H1 (cell line): ENCODE data around the gene EMC7. TPM values are rescaled to one million over a fixed set of nuclear protein-coding genes. Genes with fewer than 3 reads are reported as not detected.

Experiments
- CTCF ChIA-PET: fragments of 300-600 bp; sonication (Branson Sonifier 250); formaldehyde crosslinking; loops from one replicate; lab custom pipeline; 2021; ENCODE audit not compliant: partially characterized antibody; lab: Charles Lee
- POLR2A ChIA-PET: fragments of 300-600 bp; sonication (Branson Sonifier 250); formaldehyde crosslinking; loops from one replicate; lab custom pipeline; 2021; ENCODE audit warnings: inconsistent platforms; ENCODE audit not compliant: partially characterized antibody; lab: Charles Lee
- DNase-seq, 2 experiments: peaks; one replicate each; pipeline versions ENCODE4 v3.0.0 to v3.0.0-alpha.2; 2010 to 2022; ENCODE audit warnings: low spot score in 2 of 2, low read depth in 1 of 2, mixed read lengths in 1 of 2
- FAIRE-seq: peaks from 2 replicates; lab custom pipeline; 2011; peaks lifted over from hg19 to GRCh38; lab: Jason Lieb, UNC
- H2AFZ ChIP-seq: 2 replicates; pipeline ENCODE4 v1.8.1; 2012; ENCODE audit warnings: low read length, inconsistent platforms
- H2AK5ac ChIP-seq: 2 replicates; pipeline ENCODE4 v1.6.1; 2013; ENCODE audit warnings: low read depth, low read length
- H2BK120ac ChIP-seq: replicated peaks from 2 replicates; pipeline ENCODE3; 2013; ENCODE audit warnings: low read depth, low read length, inconsistent platforms
- H2BK12ac ChIP-seq: 2 replicates; pipeline ENCODE4 v1.6.1; 2013; ENCODE audit warnings: low read depth, low read length
- H2BK15ac ChIP-seq: 2 replicates; pipeline ENCODE4 v1.6.1; 2013; ENCODE audit warnings: low read length
- H2BK20ac ChIP-seq: 2 replicates; pipeline ENCODE4 v1.6.1; 2013; ENCODE audit warnings: low read length
- H2BK5ac ChIP-seq: 2 replicates; pipeline ENCODE4 v1.6.1; 2013; ENCODE audit warnings: low read depth, low read length
- H3K14ac ChIP-seq: 2 replicates; pipeline ENCODE4 v1.6.1; 2013; ENCODE audit warnings: inconsistent platforms; ENCODE audit not compliant: insufficient read length
- H3K18ac ChIP-seq: 2 replicates; pipeline ENCODE4 v1.6.1; 2013; ENCODE audit warnings: low read length; ENCODE audit errors: extremely low read depth
- H3K23ac ChIP-seq: 2 replicates; pipeline ENCODE4 v1.6.1; 2013; ENCODE audit warnings: inconsistent platforms; ENCODE audit not compliant: insufficient read length
- H3K23me2 ChIP-seq: 2 replicates; pipeline ENCODE4 v1.6.1; 2013; ENCODE audit warnings: low read depth, low read length
- H3K27ac ChIP-seq: 2 replicates; pipeline ENCODE4 v1.6.1; 2011; ENCODE audit warnings: low read depth, low read length, inconsistent platforms
- H3K27me3 ChIP-seq, 4 experiments: replicated peaks in 1 of 4; 1 replicate in 1 of 4; 2 replicates in 3 of 4; pipeline versions ENCODE4 v1.6.1 to v1.8.1; 2011 to 2013; ENCODE audit warnings: low read length in 3 of 4, mild to moderate bottlenecking in 3 of 4, inconsistent platforms in 2 of 4, mixed read lengths in 2 of 4, moderate library complexity in 1 of 4; ENCODE audit not compliant: control insufficient read depth in 3 of 4, insufficient read depth in 3 of 4; ENCODE audit errors: extremely low read depth in 1 of 4
- H3K36me3 ChIP-seq, 4 experiments: 2 replicates each; pipeline versions ENCODE4 v1.6.1 to v1.8.1; 2011 to 2013; ENCODE audit warnings: mild to moderate bottlenecking in 4 of 4, low read length in 3 of 4, moderate library complexity in 2 of 4, control low read depth in 1 of 4, inconsistent platforms in 1 of 4; ENCODE audit not compliant: insufficient read depth in 4 of 4, control insufficient read depth in 2 of 4
- H3K4ac ChIP-seq: replicated peaks from 2 replicates; pipeline ENCODE3; 2013; ENCODE audit warnings: low read length, low read depth, mixed read lengths, inconsistent platforms; ENCODE audit not compliant: insufficient read length
- H3K4me1 ChIP-seq, 4 experiments: replicated peaks in 1 of 4; 1 replicate in 1 of 4; 2 replicates in 3 of 4; pipeline versions ENCODE4 v1.6.1 to v1.8.1; 2011 to 2013; ENCODE audit warnings: low read length in 3 of 4, inconsistent platforms in 2 of 4, mixed read lengths in 1 of 4; ENCODE audit not compliant: insufficient read depth in 4 of 4, control insufficient read depth in 3 of 4
- H3K4me2 ChIP-seq, 2 experiments: 2 replicates each; pipeline versions ENCODE4 v1.6.1 to v1.8.1; 2011 to 2013; ENCODE audit warnings: low read depth in 2 of 2, low read length in 2 of 2, control low read depth in 1 of 2, inconsistent platforms in 1 of 2, mild to moderate bottlenecking in 1 of 2; ENCODE audit not compliant: insufficient read depth in 1 of 2
- H3K4me3 ChIP-seq, 4 experiments: fragments of 200-600, 300-600 bp in 1 of 4; sonication (generic), shearing (Covaris generic), sonication (Bioruptor Twin) in 1 of 4; 2 replicates each; pipeline versions ENCODE4 v1.5.1 to v1.8.1; 2011 to 2016; ENCODE audit warnings: low read length in 4 of 4, low read depth in 3 of 4, control low read depth in 2 of 4, inconsistent platforms in 2 of 4, mild to moderate bottlenecking in 2 of 4, mixed read lengths in 1 of 4, moderate library complexity in 1 of 4; ENCODE audit not compliant: insufficient read depth in 2 of 4; ENCODE audit errors: extremely low read depth in 1 of 4
- H3K56ac ChIP-seq: replicated peaks from 2 replicates; pipeline ENCODE3; 2013; ENCODE audit warnings: low read depth, mild to moderate bottlenecking, mixed read lengths, low read length, inconsistent platforms; ENCODE audit not compliant: insufficient read length
- H3K79me1 ChIP-seq: 2 replicates; pipeline ENCODE4 v1.6.1; 2013; ENCODE audit warnings: low read depth, low read length, control low read depth
- H3K79me2 ChIP-seq, 2 experiments: 2 replicates each; pipeline versions ENCODE4 v1.6.1 to v1.8.1; 2012 to 2013; ENCODE audit warnings: low read length in 2 of 2, mild to moderate bottlenecking in 2 of 2, inconsistent platforms in 1 of 2; ENCODE audit not compliant: insufficient read depth in 2 of 2, control insufficient read depth in 1 of 2
- H3K9ac ChIP-seq, 4 experiments: replicated peaks in 1 of 4; 1 replicate in 1 of 4; 2 replicates in 3 of 4; pipeline versions ENCODE4 v1.6.1 to v1.8.1; 2011 to 2013; ENCODE audit warnings: low read depth in 3 of 4, low read length in 3 of 4, control low read depth in 2 of 4, mild to moderate bottlenecking in 2 of 4, moderate library complexity in 2 of 4, inconsistent platforms in 1 of 4; ENCODE audit errors: extremely low read depth in 1 of 4
- H3K9me3 ChIP-seq, 2 experiments: 2 replicates each; pipeline versions ENCODE4 v1.6.1 to v1.8.1; 2012 to 2013; ENCODE audit warnings: mild to moderate bottlenecking in 2 of 2, moderate library complexity in 2 of 2, control low read depth in 1 of 2, inconsistent platforms in 1 of 2, low read depth in 1 of 2, low read length in 1 of 2, mixed read lengths in 1 of 2; ENCODE audit not compliant: insufficient read depth in 2 of 2
- H4K20me1 ChIP-seq, 2 experiments: replicated peaks in 1 of 2; 2 replicates each; pipeline versions ENCODE3 to v1.8.1; 2011 to 2013; ENCODE audit warnings: inconsistent platforms in 2 of 2, low read length in 2 of 2, mild to moderate bottlenecking in 1 of 2; ENCODE audit not compliant: insufficient read depth in 2 of 2, control insufficient read depth in 1 of 2
- H4K5ac ChIP-seq: 2 replicates; pipeline ENCODE4 v1.6.1; 2013; ENCODE audit warnings: low read length, low read depth, mixed read lengths, inconsistent platforms; ENCODE audit not compliant: insufficient read length
- H4K8ac ChIP-seq: 2 replicates; pipeline ENCODE4 v1.8.0; 2013; ENCODE audit warnings: mild to moderate bottlenecking, moderate library complexity, low read length, inconsistent platforms; ENCODE audit not compliant: insufficient read depth; ENCODE audit errors: extremely low read depth
- H4K91ac ChIP-seq: replicated peaks from 2 replicates; pipeline ENCODE3; 2013; ENCODE audit warnings: low read length, mixed read lengths, inconsistent platforms; ENCODE audit not compliant: insufficient read length
- FOSL1 ChIP-seq: IDR thresholded peaks from 2 replicates; pipeline ENCODE4 v1.6.1; 2011; ENCODE audit warnings: mild to moderate bottlenecking, low read depth, low read length, moderate library complexity; ENCODE audit not compliant: insufficient read depth
- HDAC2 ChIP-seq, 2 experiments: fragments of 300-600 bp in 1 of 2; sonication (generic) in 1 of 2; IDR thresholded peaks; 2 replicates each; pipeline ENCODE4 v1.6.1; 2011 to 2012; ENCODE audit warnings: low read depth in 2 of 2, low read length in 2 of 2, mild to moderate bottlenecking in 2 of 2, moderate library complexity in 2 of 2, borderline replicate concordance in 1 of 2, inconsistent platforms in 1 of 2
- PHF8 ChIP-seq: fragments of 200-600 bp; sonication (generic); conservative IDR thresholded peaks from 2 replicates; pipeline ENCODE4 v1.7.1; 2012; ENCODE audit warnings: low read depth, mild to moderate bottlenecking, inconsistent platforms, low read length, moderate library complexity
- POU5F1 ChIP-seq: IDR thresholded peaks from 2 replicates; pipeline ENCODE4 v1.6.1; 2011; ENCODE audit warnings: low read depth, mild to moderate bottlenecking, low read length, moderate library complexity
- RBBP5 ChIP-seq: IDR thresholded peaks from 2 replicates; pipeline ENCODE4 v1.7.1; 2012; ENCODE audit warnings: low read depth, mild to moderate bottlenecking, inconsistent platforms, low read length, moderate library complexity, borderline replicate concordance
- RXRA ChIP-seq: IDR thresholded peaks from 2 replicates; pipeline ENCODE4 v1.6.1; 2011; ENCODE audit warnings: low read depth, mild to moderate bottlenecking, low read length, moderate library complexity; ENCODE audit not compliant: insufficient read depth
- SAP30 ChIP-seq: fragments of 300-600 bp; sonication (generic); IDR thresholded peaks from 2 replicates; pipeline ENCODE4 v1.7.1; 2012; ENCODE audit warnings: low read length, moderate library complexity, mild to moderate bottlenecking, inconsistent platforms; ENCODE audit not compliant: insufficient read depth, insufficient replicate concordance
- SP4 ChIP-seq: IDR thresholded peaks from 2 replicates; pipeline ENCODE4 v1.6.1; 2012; ENCODE audit warnings: low read length, inconsistent platforms
- WGBS, 2 experiments: shearing (Covaris generic) in 1 of 2; methylation state at CpG; one replicate each; pipeline versions ENCODE4 v1.1.6 to v1.1.7; 2013 to 2015; ENCODE audit warnings: low lambda C conversion rate in 2 of 2, mixed read lengths in 2 of 2, inconsistent platforms in 1 of 2, low coverage in 1 of 2, missing lambda C conversion rate in 1 of 2; ENCODE audit not compliant: insufficient replicate concordance in 2 of 2, insufficient coverage in 1 of 2, insufficient read length in 1 of 2; ENCODE audit errors: extremely low coverage in 1 of 2, missing lambda C conversion rate in 1 of 2; 5-methylcytosine and 5-hydroxymethylcytosine counted together
- polyA plus RNA-seq, 7 experiments: library from polyadenylated mRNA; depleted of rRNA in 3 of 7; stranded (reverse) in 5 of 7; unstranded in 2 of 7; fragments of >200 nt in 5 of 7; fragments of 200-250 nt in 2 of 7; gene quantifications; 1 replicate in 5 of 7; 2 replicates in 1 of 7; 4 replicates in 1 of 7; pipeline versions ENCODE4 v1.2.1 to v1.2.3, GENCODE V29; 2011 to 2013; ENCODE audit warnings: missing spikeins in 2 of 7, mixed read lengths in 2 of 7
- total RNA-seq: library from RNA; stranded (reverse); fragmentation: NEBNext Ultra II Directional; extraction: Animal tissue kit (Norgen Biotek cat#: 25700); gene quantifications from 2 replicates; pipeline ENCODE4 v1.2.1, GENCODE V29; 2021

EMC7 gene
- total and polyA plus RNA-seq, 2 of the 8 experiments (the other 6 are each of a cell fraction or from before 2014, with no cell fraction given), result 29.0 to 39.0 TPM

DNA sequence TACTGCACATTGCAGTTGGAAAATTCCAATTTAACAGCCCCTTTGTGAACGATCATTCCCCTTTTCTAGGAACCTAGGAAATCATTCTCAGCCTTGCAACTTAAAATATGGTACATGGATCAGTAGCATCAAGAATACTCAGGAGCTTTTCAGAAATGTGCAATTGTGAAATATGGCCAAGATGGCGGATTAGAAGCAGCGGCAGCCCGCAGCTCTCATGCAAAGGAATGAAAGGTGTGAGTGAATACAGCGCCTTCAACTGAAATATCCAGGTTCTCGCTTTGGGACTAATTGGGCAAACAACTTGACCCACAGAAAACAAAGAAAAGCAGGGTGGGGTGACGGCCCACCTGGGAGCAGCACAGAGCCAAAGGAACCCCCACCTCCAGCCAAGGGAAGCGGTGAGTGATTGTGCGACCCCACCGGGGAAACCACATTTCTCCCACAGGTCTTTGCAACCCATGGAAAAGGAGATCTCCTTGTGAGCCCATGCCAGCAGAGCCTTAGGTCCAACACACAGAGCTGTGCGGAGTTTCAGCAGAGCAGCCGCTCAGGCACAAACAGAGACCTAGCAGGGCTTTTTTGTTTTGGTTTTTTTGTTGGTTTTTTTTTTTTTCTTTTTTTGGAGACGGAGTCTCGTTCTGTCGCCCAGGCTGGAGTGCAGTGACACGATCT lies 55.1 kb downstream of the EMC7 start:
- CTCF ChIA-PET, result interaction anchor here (0.5 to 1.4 kb wide), 2 partner anchors 12 to 1330 kb away, joined by 3 to 4 read pairs; no protein-coding TSS in a partner anchor
- WGBS, 2 experiments, result 88% methylated on average over 11 of the region's 16 CpGs; no CpG with 5 or more reads in 1 of the 2 experiments
- no peak overlapping the region for H3K27ac ChIP-seq
- no peak for TF ChIP-seq SP4
- no peak for TF ChIP-seq FOSL1
- no peak for TF ChIP-seq POU5F1
- no peak for TF ChIP-seq RBBP5
- no peak for TF ChIP-seq HDAC2 (IDR thresholded peaks at IDR 0.05; ENCODE audit: borderline replicate concordance in 1 of 2, low read depth in 2 of 2, low read length in 2 of 2)
- TF ChIP-seq SAP30, result no peak
- TF ChIP-seq PHF8, result no peak
- TF ChIP-seq RXRA, result no peak

More for the DNA sequence above, 55.1 kb downstream of the EMC7 start:
- Histone ChIP-seq H4K8ac (no peak overlapping the region), H3K14ac (no peak overlapping the region), H3K27me3 (no peaks in the 10 kb centered on the region; a peak in 1 of 7 replicates), H3K4me3 (no peak overlapping the region), H3K23ac (no peak overlapping the region), H4K91ac (no peak overlapping the region), H3K23me2 (no peaks in the 10 kb centered on the region), H4K20me1 (no peaks in the 10 kb centered on the region), H3K79me1 (no peaks in the 10 kb centered on the region), H3K36me3 (no peaks in the 10 kb centered on the region), H4K5ac (no peak overlapping the region), H3K56ac (no peak overlapping the region), H3K4ac (no peak overlapping the region), H2AK5ac (no peak overlapping the region), H2BK5ac (no peak overlapping the region), H2BK20ac (no peak overlapping the region), H3K9me3 (0 out of 4 replicates have a peak, but pooled peaks cover 0 to 3% of the 10 kb centered on the region in 2 experiments), H3K4me1 (no peaks in the 10 kb centered on the region), H2BK15ac (no peak overlapping the region), H2AFZ (no peak overlapping the region), H3K79me2 (no peaks in the 10 kb centered on the region), H3K9ac (no peak overlapping the region), H3K18ac (no peak overlapping the region), H3K4me2 (no peak overlapping the region), H2BK12ac (no peak overlapping the region), H2BK120ac (no peak overlapping the region)
- DNase-seq, result no peak
- no peak for FAIRE-seq
- POLR2A ChIA-PET, result no interaction called here
